ENCODE measurements around the gene GIT1. TPM values are rescaled to one million over a fixed set of nuclear protein-coding genes. Genes with fewer than 3 reads are reported as not detected.

GIT1 gene
- total RNA-seq, 1 experiment from 2014 or later, result 41.3 TPM

DNA sequence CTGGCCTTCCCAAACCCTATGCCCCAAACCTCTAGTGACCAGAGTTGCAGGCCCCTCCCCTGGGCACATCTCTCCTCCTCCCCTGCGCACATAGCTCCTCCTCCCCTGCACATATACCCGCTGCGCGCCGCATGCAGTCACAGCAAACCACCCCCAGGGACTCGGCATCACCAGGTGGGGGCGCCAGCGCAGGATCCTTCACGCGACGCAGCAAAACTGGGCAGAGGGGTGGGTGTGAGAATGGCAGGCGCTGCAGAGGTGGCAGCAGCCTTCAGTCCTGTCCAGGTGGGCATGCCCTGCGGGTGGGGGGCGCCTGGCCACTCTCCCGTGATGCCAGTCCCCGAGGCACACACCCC lies 27.7 kb upstream of the GIT1 start:
- peak; percentile 37 for DNase-seq (ENCODE audit: extremely low read depth, low read depth)

DNA sequence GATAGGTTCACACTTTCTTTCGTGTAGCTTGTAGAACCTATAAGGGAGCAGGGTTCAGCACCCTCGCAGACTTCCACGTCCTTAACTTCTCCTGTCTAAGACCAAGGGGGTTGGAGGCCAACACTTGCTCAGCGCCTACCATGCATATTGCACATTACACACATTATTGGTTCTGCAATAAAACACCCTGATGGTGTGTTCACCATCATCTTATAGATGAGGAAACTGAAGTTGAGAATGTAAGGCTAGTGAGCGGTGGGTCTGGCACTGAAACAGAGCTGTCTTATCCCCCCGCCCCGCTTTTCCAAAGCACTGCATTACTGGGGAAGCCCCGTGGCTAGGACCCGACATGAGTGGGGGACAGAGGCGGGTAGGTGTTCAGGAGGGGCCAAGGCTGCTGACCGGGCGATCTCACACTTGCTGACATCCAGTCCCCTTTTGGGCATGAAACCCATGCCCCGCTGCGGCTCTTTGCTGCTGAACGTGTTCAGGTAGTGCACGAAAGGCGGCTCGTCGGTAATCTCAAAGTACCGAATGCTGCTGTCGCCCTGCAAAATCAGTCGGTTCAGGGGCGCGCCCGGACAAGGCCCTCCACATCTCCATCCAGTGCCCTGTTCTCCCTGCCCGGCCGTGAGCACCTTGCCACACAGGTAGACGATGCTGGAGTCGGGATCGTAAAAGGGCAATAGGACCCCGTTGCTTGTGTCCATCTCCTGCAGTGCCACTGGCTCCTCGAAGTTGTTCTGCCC lies 27.0 kb upstream of the GIT1 start:
- no peak for DNase-seq (ENCODE audit: extremely low read depth, low read depth)

DNA sequence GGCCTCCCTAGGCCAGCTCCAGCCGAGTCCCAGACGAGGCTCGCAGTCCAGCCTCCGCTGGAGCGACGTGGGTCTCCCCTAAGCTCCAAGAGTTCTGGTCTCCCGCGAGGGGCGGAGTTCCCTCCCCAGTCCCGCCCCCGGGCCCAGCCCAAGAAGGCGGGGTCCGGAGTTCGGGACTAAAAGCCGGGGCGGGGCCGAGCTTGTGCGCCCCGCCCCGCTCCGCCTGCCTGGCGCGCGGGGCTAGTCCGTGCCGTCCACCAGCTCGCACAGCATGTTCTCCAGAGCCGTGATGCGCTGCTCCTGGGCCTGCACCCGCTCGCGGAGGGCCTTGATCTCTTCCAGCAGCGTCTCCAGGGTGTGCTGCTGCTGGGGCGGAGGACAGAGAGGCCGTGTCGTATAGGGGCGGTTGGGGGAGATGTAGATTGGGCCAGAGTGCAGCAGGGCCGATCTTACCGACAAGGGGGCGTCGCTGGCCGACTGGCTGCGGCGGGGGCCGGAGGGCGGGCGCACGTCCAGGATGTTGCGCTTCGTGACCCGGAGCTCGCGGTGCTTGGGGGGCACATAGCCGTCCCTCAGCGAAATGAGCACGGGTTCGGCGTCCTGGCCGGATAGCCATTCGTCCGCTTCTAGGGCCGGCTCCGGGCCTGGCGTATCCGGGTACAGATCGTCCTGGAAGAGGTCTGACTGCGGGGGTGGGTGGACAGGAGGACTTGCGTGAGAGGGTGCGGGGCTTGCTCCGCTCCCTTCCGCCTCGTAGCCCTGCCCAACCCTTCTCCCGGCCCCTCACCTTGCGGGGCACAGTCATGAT lies 26.2 kb upstream of the GIT1 start:
- peak; percentile 58 for DNase-seq (ENCODE audit: extremely low read depth, low read depth)

DNA sequence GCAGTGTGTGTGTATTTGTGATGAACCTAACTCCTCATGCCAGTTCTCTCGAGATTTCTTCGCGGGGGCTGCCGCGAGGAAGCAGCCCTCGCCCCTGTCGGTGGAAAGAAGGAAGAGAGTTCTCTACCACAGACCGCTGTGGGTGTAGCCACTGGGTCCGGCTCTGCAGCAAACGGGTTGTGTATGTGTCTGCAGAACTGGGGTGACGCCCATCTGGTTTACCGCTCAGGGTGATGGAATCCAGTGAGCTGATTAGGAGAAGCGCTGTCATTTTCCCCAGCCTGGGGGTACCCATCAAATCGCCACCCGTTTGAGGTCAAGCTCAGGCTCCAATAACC lies 25.6 kb upstream of the GIT1 start:
- DNase-seq (ENCODE audit: extremely low read depth, low read depth), result no peak

DNA sequence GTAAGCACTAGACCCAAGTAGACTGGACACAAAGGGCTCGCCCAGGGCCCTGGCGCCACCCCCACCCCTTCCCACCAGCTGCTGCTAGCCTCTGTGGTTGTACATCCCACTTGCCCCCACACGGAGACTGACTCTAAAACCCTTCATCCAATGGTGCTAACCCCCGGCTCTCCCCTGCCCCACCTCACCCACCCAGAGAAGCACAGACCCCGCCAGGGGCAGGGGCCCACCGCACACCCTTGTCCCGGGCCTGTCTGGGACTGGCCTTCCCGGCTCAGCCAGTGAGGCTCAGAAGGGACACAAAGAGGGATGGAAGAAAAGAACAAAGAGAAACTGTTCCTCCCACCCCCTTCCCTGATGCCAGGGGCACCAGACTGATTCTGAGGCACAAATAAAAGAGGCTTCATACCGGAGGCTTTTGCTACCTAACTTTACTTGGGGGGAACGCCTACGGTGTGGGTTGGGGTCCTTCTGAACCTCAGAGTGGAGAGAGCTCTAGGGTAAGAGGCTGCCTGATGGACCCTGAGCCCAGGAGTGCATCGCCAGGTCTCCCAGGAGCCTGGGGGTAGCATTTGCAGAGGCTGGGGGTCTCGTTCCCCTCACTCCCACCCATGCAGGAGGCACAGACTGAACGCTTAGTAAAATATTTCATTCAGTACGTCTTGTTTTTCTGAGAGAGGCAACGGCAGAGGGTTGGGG lies 25.1 kb upstream of the GIT1 start:
- DNase-seq (ENCODE audit: extremely low read depth, low read depth), result no peak

DNA sequence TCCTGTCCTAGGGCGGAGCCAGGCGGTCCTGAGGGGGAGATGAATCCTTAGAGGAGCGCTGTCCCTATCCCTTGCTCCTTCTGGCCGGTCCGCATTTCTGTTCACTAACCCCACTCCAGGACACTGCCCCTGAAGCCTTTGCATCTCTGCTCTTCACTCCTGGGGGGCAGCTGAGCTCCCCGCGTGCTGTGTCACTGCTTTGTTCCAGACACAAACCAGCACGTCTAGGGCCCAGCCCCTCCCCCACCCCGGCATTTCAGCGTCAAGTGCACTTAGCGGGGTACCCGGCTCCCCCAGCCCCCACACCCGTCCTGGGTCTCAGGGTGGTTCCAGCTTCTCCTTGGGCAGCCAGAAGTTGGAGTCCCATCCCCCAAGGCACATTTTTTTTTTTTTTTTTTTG lies 24.4 kb upstream of the GIT1 start:
- no peak for DNase-seq (ENCODE audit: extremely low read depth, low read depth)

DNA sequence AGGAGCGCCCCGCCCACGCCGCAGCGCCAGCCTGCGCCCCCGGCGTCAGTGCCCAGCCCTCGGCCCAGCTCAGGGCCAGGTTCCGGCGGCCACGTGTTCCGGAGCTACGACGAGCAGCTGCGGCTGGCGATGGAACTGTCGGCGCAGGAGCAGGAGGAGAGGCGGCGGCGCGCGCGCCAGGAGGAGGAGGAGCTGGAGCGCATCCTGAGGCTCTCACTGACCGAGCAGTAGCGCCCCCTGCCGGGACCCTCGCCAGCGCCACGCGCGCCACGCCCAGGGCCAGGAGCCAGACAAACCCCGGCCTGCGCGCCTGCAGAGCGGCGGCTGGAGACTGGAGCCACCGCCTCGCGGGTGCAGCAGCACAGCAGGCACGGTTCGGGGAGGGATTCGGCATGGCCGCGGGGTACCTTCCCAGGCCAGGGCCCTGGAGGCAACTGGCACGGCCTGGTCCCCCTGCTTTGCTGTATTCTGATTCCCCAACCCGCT lies 23.9 kb upstream of the GIT1 start:
- no peak for DNase-seq (ENCODE audit: extremely low read depth, low read depth)

DNA sequence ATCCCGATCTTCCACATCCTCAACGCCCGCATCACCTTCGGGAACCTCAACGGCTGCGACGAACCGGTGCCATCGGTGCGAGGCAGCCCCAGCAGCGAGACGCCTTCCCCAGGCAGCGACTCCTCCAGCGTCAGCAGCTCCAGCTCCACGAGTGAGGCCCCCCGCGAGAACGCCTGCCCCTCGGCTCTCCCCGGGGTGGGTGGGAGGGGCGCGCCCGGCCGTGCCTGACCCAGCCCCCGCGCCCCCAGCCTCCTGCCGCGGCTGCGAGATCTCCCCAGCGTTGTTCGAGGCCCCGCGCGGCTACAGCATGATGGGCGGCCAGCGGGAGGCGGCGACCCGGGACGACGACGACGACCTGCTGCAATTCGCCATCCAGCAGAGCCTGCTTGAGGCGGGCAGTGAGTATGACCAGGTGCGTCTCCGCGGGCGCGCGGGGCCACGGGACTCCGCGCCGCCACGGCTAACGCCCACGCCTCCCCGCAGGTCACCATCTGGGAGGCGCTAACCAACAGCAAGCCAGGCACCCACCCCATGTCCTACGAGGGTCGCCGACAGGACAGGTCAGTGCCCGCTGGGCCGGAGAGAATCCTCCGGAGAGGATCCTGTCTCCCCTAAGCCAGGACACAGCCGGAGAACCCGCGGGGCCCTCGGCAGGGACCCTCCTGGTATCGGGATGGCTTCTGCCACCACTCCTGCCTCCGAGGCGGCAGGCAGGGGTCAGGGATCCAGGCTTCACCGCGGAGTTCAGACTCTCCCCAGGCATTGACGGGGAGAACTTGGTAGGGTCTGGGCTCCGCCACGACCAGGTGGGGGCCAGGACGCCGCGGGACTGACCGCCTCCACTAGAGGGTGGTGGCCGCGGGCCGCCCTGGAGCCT lies 23.2 kb upstream of the GIT1 start:
- no peak for DNase-seq (ENCODE audit: extremely low read depth, low read depth)

DNA sequence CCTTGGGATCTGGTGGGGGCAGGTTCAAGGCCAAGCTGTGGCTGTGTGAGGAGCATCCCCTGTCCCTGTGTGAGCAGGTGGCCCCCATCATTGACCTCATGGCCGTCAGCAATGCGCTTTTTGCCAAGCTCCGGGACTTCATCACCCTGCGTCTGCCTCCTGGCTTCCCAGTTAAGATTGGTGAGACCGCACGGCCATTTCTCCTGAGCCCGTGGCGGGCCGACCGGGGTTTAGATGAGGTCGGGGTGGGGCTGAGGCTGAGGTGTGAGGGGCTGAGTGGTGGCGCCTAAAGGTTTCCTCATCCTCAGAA lies 22.6 kb upstream of the GIT1 start:
- no peak for DNase-seq (ENCODE audit: extremely low read depth, low read depth)

DNA sequence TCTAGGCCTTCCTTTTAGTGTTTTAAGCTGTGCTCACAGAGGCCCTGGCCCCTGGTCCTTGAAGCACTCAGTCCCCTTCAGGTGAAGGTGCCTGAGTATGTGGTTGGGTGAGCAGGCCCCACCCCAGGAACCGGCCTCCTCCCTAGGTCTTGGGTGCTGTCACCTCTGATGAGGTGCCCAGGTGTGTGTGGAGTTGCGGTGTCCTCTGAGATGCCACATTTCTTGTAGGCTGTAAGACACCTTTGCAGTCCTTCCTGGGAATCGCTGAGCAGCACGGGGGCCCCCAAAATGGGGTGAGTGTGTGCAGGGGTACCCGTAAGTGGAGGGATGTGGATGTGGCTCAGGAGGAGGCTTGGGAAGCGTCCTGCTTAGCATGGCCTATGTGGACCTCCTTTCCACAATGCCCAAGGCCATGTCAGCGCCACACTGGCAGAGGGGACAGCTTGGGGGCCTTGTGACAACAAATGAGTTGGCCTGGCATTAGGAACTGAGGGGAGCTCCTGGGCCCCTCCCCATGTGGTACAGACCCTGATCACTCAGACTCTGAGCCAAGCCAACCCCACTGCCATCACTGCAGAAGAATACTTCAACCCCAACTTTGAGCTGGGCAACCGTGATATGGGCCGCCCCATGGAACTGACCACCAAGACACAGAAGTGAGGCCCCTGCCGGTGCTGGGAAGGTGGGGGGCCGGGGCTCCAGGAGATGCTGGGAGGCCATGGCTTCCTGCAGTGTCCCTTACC lies 22.1 kb upstream of the GIT1 start:
- DNase-seq (ENCODE audit: extremely low read depth, low read depth), result no peak

DNA sequence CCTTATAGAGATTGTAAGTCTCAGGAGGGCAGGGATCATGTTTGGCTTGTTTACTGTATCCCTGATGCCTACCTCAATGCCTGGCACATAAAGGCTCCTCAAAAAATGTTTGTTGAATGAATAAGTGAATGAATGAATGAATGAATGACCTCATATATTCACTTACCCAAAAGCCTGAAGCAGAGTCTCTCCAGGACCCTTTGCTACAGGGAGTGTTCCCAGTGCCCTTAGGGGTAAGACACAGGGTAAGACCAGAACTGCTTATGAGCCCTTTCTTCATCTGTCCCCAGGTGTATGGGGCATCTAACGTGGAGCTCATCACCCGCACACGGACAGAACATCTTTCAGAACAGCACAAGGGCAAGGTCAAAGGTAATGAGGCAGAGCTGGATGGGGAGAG lies 20.9 kb upstream of the GIT1 start:
- DNase-seq (ENCODE audit: extremely low read depth, low read depth), result no peak

DNA sequence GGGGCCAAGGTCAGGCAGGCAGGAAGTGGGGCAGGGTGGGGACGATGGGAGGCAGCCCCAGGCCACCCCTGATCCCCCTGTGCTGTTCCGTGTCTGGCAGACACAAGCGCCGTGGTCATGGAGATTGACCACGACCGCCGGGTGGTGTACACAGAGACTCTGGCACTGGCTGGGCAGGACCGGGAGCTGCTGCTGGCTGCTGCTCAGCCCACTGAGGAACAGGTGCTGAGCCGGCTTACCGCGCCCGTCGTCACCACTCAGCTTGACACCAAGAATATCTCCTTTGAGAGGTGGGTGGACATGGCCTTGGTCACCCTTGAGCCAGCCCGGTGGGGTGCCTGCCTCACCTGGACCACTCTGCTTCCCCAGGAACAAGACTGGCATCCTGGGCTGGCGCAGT lies 19.5 kb upstream of the GIT1 start:
- no peak for DNase-seq (ENCODE audit: extremely low read depth, low read depth)

DNA sequence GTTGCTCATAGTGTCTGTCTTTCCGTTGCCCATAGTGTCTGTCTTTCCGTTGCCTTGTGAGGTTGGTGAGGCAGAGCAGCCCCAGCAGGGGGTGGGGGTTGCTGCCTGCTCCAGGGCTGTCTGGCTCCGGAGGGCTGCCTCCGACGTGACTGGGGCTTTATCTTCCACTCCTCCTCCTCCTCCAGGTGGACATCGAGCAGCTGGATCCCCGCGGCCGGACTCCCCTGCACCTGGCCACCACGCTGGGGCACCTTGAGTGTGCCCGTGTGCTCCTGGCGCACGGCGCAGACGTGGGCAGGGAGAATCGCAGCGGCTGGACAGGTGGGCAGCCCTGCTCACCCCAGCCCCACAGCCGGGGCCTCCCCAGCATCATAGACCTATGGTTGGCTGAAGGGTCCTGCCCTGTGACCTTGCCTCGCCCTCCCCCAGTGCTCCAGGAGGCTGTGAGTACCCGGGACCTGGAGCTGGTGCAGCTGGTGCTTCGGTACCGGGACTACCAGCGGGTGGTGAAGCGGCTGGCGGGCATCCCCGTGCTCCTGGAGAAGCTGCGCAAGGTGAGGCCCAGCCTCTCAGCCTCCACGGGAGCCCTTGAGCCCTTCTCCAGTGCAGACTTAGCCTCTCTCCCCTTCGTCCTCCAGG lies 18.2 kb upstream of the GIT1 start:
- DNase-seq (ENCODE audit: extremely low read depth, low read depth), result no peak

DNA sequence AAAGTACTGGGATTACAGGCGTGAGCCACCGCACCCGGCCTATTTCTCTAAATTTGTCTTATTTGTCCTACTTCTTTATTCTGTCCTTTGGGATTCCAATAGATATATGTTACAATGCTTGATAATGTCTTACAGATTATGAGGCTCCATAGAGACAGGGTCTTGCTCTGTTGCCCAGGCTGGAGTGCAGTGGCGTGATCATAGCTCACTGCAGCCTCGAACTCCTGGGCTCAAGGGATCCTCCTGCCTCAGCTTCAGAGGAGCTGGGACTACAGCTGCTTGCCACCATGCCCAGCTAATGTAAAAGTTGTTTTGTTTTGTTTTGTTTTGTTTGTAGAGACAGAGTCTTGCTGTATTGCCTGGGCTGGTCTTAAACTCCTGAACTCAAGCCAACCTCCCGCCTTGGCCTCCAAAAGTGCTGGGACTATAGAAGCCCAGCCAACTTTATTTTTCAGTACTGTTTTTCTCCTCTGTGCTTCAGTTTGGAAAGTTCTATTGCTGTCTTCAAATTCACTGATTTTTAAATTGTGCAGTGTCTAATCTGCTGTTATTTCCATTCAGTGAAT lies 13.7 kb upstream of the GIT1 start:
- no peak for DNase-seq (ENCODE audit: extremely low read depth, low read depth)

DNA sequence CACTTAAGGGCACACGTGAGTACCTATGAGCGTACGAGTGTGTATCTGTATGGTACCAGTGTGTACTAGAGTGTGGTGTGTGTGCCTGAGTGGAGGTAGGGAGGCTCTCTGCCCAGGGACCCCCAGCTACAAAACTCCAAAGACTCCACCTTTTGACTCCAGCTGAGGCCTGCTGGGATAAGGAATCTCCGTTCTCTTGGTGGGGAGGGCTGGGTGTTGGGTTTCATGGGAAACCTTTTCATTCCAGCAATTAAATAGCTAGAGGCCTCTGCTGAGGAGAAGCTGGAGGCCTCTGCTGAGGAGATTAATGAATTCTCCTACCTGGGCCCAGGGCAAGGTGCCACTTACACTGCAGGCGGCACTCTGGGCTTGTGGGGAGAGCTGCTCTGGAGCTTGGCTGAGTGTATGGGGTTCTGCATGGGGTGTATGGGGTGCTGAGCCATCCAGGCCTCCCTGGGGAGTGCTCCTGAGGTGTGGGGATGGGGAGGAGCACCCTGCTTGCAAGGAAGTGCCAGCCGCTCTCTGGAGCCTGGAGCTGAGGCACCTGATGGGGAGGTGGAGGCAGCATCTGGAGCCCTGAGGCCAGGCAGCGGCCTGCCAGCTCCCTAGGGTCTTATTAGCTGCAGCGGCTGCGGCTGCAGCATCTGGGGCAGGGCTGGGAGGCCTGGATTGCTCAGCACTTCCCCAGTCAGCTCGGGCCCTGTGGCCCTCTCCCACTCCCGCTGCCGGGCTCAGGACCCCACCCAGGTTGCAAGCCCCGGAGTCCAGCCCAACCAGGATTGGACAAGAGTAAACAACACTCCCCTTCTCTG lies 8.1 kb upstream of the GIT1 start:
- DNase-seq (ENCODE audit: extremely low read depth, low read depth), result no peak

DNA sequence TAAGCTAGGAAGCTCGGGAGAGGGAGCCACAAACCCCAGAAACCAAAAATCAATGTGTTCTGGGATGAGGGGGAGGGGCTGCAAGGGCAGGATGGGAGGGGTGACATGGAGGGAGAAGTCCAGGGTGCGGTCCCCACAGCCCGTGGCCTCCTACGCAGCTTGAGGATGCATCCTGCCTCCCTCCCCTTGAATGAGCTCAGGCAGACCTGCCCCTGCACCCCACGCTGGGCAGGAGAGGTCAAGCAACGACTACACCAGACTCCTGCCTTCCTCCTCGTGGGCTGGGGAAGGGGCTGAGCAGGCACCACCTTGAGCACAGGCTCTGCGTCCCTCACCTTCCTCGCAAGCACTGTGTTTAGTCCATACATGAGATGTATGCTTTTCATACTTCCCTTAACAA lies 7.4 kb upstream of the GIT1 start:
- no peak for DNase-seq (ENCODE audit: extremely low read depth, low read depth)

DNA sequence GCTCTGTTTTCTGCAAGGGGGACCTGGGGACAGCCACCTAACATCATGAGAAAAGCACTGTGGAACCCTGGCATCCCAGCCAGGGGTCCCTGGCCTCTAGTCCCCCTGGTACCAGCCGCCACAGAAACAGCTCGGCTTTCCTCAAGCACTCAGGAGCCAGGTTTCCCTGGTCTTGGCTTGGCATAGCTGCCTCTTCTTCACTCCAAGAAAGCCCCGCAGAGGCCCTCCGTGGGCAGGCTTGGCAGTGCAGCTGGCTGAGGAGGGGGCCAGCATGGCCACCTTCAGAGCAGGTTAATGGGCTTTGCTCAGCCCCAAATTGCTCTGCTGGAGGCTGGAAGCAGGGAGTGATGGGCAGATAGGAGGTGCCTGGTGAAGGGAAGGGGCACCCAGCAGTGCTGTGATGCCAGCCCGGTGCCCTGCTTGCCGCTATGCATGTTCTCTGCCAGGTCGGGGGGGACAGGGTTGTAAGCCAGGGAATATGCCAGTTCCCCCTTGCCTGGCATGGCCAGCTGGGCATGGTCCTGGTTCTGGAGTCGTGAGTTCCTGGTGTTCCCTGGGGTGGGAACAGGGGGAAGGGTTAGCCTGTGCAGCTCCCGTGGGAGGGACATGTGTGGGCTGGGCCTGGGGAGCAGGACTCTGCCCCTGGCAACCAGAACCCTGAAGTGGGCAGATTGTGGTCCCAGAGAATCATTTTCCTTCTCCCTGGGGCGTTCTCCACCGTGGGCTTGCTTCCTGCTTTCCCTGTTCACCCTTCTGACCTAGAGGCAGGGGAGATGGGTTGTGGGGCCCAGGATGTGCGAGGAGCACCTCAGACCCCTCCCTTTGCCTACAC lies 6.7 kb upstream of the GIT1 start:
- no peak for DNase-seq (ENCODE audit: extremely low read depth, low read depth)

All from NCI-H460 (cell line).